Measurements from ENCODE around the gene ARHGAP26. TPM values are rescaled to one million over a fixed set of nuclear protein-coding genes. Genes with fewer than 3 reads are reported as not detected.
"Not testable (repeated sequence)": the region's sequence is repeated elsewhere in the genome, so short reads cannot be mapped to it uniquely, and the experiment has no call there.

ARHGAP26 gene
- total RNA-seq, 4 donors from 2014 or later: 11.0 to 23.3 (median 14.3) TPM

DNA sequence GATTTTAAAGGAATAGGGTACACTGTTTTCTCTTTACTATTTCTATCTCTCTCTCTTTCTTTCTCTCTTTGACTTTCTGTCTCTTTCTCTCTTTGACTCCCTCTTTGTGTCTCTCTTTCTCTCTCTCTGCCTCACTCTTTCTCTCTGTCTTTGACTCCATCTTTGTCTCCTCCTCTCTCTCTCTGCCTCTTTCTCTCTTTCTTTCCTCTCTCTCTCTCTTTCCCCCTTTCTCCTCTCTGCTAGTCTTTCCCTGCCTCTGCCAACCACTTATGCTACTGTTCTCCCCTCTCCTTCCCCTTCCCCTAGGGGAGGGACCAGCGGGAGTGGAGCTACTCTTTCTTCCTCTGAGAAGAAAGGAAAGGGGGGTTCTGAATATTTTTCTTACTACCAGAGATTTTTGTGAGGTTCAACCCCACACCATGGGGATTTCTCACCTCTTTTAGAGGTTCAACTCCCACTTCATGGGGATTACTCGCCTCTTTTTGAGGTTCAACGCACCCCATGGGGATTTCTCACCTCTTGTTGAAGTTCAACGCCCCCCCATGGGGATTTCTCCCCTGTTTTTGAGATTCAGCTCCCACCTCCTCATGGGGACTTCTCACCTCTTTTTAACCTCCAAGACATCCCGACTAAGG lies 323.4 kb downstream of the ARHGAP26 start:
- TF ChIP-seq CTCF (IDR thresholded peaks at IDR 0.05): no peak
- TF ChIP-seq POLR2A (IDR thresholded peaks at IDR 0.05): no peak
- no peak for DNase-seq (ENCODE audit: low spot score in 2 of 2)
- no peak overlapping the region for H3K4me3 ChIP-seq (ENCODE audit: low read depth, poor library complexity, severe bottlenecking)
- intact Hi-C loops (cut with DNase I; ENCODE audit: low total_unique reads): no loop called here
- WGBS, 2 donors: 79 to 82% methylated on average over 5 of the region's 5 CpGs

- WGBS, 2 donors: 76 to 81% methylated on average over 16 of the region's 16 CpGs
- H3K4me3 ChIP-seq (ENCODE audit: low read depth, poor library complexity, severe bottlenecking): no peak overlapping the region
- no peak for DNase-seq (ENCODE audit: low spot score in 2 of 2)
- intact Hi-C loops (cut with DNase I; ENCODE audit: low total_unique reads): no loop called here
- TF ChIP-seq CTCF (IDR thresholded peaks at IDR 0.05): no peak
Measured at GRCh38 chr5:143094087-143094521, 323.9 kb downstream of the ARHGAP26 start.

DNA sequence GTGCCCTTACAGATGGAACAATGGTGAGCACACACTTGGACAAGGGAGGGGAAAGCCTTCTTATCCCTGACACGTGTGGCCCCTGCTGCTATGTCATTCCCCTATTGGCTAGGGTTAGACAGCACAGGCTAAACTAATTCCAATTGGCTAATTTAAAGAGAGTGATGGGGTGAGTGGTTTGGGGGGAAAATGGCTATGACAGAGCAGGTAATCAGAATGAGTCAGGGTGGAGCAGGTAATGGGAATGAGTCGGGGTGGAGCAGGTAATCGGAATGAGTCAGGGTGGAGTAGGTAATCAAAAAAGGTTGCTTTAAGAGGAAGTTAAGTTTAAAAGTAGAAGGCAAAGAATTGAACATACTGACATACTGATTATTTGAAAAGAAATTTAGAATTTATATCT lies 324.4 kb downstream of the ARHGAP26 start:
- intact Hi-C loops (cut with DNase I; ENCODE audit: low total_unique reads); DNase-seq (ENCODE audit: low spot score in 2 of 2); H3K4me3 ChIP-seq (ENCODE audit: low read depth, poor library complexity, severe bottlenecking): not testable (repeated sequence)
- WGBS, 2 donors: 38 to 52% methylated on average over 3 of the region's 3 CpGs

GRCh38 chr5:143101121-143101520 lies 330.9 kb downstream of the ARHGAP26 start:
- intact Hi-C loops (cut with DNase I; ENCODE audit: low total_unique reads): no loop called here
- no peak overlapping the region for H3K4me3 ChIP-seq (ENCODE audit: low read depth, poor library complexity, severe bottlenecking)
- no peak for DNase-seq (ENCODE audit: low spot score in 2 of 2)
- WGBS, 2 donors: 76 to 86% methylated on average over 2 of the region's 2 CpGs
- TF ChIP-seq POLR2A (IDR thresholded peaks at IDR 0.05) (no peak), CTCF (IDR thresholded peaks at IDR 0.05) (no peak)

DNA sequence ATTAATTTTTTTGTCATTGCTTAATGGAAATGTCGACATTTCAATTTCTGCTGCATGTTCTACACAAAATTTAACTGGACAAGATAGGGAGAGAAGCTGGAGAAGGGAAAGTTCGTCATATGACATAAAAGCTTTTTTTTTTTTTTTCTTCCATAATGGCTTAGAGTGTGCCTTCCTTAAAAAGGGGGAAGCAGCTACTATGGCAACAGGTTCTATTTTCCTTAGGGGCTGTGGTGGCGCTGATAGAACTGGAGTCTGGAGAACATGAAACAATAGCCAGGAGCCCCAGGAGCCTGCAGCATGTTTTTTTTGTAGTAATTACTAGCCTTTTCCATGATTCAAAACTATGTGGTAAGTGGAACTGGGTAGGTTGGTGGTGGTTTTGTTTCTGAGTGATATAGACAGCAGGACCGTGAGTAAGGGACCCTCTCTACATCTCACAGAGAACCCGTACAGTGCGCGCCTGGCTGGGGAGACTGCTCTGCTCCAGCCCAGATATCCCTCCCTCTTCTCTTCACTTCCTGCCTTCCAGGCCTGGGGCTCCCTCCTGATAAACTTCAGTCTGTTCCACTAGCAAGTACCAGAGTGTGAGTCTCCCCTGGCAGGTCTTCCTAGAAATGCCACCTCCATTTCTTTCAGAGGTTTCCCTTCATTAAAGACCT lies 331.7 kb downstream of the ARHGAP26 start:
- DNase-seq (ENCODE audit: low spot score in 2 of 2): no peak
- no peak for TF ChIP-seq CTCF (IDR thresholded peaks at IDR 0.05)
- WGBS, 2 donors: 73 to 81% methylated on average over 7 of the region's 7 CpGs
- intact Hi-C loops (cut with DNase I; ENCODE audit: low total_unique reads): no loop called here
- H3K4me3 ChIP-seq (ENCODE audit: low read depth, poor library complexity, severe bottlenecking): no peak overlapping the region

- WGBS, 2 donors: 58 to 63% methylated on average over 6 of the region's 6 CpGs
- TF ChIP-seq POLR2A (IDR thresholded peaks at IDR 0.05) (no peak), CTCF (IDR thresholded peaks at IDR 0.05) (no peak)
- no peak overlapping the region for H3K4me3 ChIP-seq (ENCODE audit: low read depth, poor library complexity, severe bottlenecking)
- intact Hi-C loops (cut with DNase I; ENCODE audit: low total_unique reads): no loop called here
- peak in 1 of 2 donors; percentile 90 for DNase-seq (ENCODE audit: low spot score in 2 of 2)
Measured at GRCh38 chr5:143102411-143102810, 332.2 kb downstream of the ARHGAP26 start.

Data from lower leg skin (tissue), 4 donors.